Endodermal cell (in vitro differentiated cells): Measurements from ENCODE around the gene CDC25B. TPM values are rescaled to one million over a fixed set of nuclear protein-coding genes. Genes with fewer than 3 reads are reported as not detected.

Source experiments
- DNase-seq: peaks from one replicate; pipeline ENCODE4 v3.0.0-alpha.2; 2017
- H3K27ac ChIP-seq: 2 replicates; pipeline ENCODE4 v1.5.1; 2013; ENCODE audit warnings: mild to moderate bottlenecking, low read depth, low read length, moderate library complexity
- H3K27me3 ChIP-seq: 2 replicates; pipeline ENCODE4 v1.6.1; 2013; ENCODE audit warnings: mild to moderate bottlenecking, low read length, moderate library complexity; ENCODE audit not compliant: insufficient read depth, control insufficient read depth, poor library complexity, severe bottlenecking
- H3K36me3 ChIP-seq: 2 replicates; pipeline ENCODE4 v1.7.0; 2013; ENCODE audit warnings: mild to moderate bottlenecking, low read length, moderate library complexity; ENCODE audit not compliant: control insufficient read depth, insufficient read depth
- H3K4me1 ChIP-seq: one replicate; pipeline ENCODE4 v1.7.0; 2013; ENCODE audit warnings: low read length; ENCODE audit not compliant: control insufficient read depth, insufficient read depth
- H3K4me3 ChIP-seq: 2 replicates; pipeline ENCODE4 v1.5.1; 2013; ENCODE audit warnings: mild to moderate bottlenecking, low read length, moderate library complexity
- H3K9ac ChIP-seq: 2 replicates; pipeline ENCODE4 v1.6.1; 2013; ENCODE audit warnings: mild to moderate bottlenecking, low read length, moderate library complexity; ENCODE audit not compliant: poor library complexity, severe bottlenecking; ENCODE audit errors: extremely low read depth
- H3K9me3 ChIP-seq: 2 replicates; pipeline ENCODE4 v1.6.1; 2013; ENCODE audit warnings: mild to moderate bottlenecking, low read length, moderate library complexity; ENCODE audit not compliant: control insufficient read depth
- H3K27ac Mint-ChIP-seq: 2 replicates; pipeline ENCODE4 v1.8.0; 2020; ENCODE audit warnings: mixed read lengths
- H3K27me3 Mint-ChIP-seq: 2 replicates; pipeline ENCODE4 v1.8.0; 2021; ENCODE audit warnings: mild to moderate bottlenecking, mixed read lengths; ENCODE audit not compliant: insufficient read depth
- H3K36me3 Mint-ChIP-seq: 2 replicates; pipeline ENCODE4 v1.8.0; 2020; ENCODE audit warnings: low read depth, mixed read lengths
- H3K4me1 Mint-ChIP-seq: 2 replicates; pipeline ENCODE4 v1.8.0; 2020; ENCODE audit warnings: mixed read lengths
- H3K4me3 Mint-ChIP-seq: 2 replicates; pipeline ENCODE4 v1.8.0; 2020; ENCODE audit warnings: mild to moderate bottlenecking, moderate library complexity, mixed read lengths
- H3K9me3 Mint-ChIP-seq: 2 replicates; pipeline ENCODE4 v1.8.0; 2020; ENCODE audit warnings: mild to moderate bottlenecking, mixed read lengths
- WGBS, 2 experiments: methylation state at CpG; one replicate each; pipeline versions ENCODE4 v1.1.5 to v1.1.7; 2013; ENCODE audit warnings: missing lambda C conversion rate in 2 of 2, mixed read lengths in 1 of 2; ENCODE audit not compliant: insufficient coverage in 1 of 2, insufficient read length in 1 of 2; 5-methylcytosine and 5-hydroxymethylcytosine counted together
- total RNA-seq, 2 donors: library from RNA; stranded (reverse); fragmentation: NEBNext Ultra II Directional in 1 of 2; extraction: Animal tissue kit (Norgen Biotek cat#: 25700) in 1 of 2; gene quantifications; 2 replicates in 1 of 2; 3 replicates in 1 of 2; pipeline ENCODE4 v1.2.1, GENCODE V29; 2021
- TF ChIP-seq, protein P1 (sequence below): fragments of 200-600 bp; sonication (generic); conservative IDR thresholded peaks from 2 replicates; pipeline ENCODE4 v1.5.0; 2021; ENCODE audit warnings: antibody characterized with exemption, mild to moderate bottlenecking

CDC25B gene
- total RNA-seq, 2 donors from 2014 or later, result 25.7 to 33.6 TPM

- no peak overlapping the region for H3K27ac ChIP-seq
- peak overlapping the region; percentile 69 for H3K4me3 ChIP-seq
- Mint-ChIP-seq H3K36me3 (no peaks in the 10 kb centered on the region), H3K9me3 (no peaks in the 10 kb centered on the region), H3K4me3 (peak overlapping the region; percentile 47), H3K4me1 (peaks cover 2% of the 10 kb centered on the region), H3K27ac (no peak overlapping the region), H3K27me3 (peaks cover 76% of the 10 kb centered on the region)
- peaks cover 3% of the 10 kb centered on the region for H3K4me1 ChIP-seq
- H3K36me3 ChIP-seq, result no peaks in the 10 kb centered on the region
- peaks cover 62% of the 10 kb centered on the region for H3K27me3 ChIP-seq
- H3K9me3 ChIP-seq, result no peaks in the 10 kb centered on the region
- no peak for DNase-seq
- TF ChIP-seq, protein P1, sequence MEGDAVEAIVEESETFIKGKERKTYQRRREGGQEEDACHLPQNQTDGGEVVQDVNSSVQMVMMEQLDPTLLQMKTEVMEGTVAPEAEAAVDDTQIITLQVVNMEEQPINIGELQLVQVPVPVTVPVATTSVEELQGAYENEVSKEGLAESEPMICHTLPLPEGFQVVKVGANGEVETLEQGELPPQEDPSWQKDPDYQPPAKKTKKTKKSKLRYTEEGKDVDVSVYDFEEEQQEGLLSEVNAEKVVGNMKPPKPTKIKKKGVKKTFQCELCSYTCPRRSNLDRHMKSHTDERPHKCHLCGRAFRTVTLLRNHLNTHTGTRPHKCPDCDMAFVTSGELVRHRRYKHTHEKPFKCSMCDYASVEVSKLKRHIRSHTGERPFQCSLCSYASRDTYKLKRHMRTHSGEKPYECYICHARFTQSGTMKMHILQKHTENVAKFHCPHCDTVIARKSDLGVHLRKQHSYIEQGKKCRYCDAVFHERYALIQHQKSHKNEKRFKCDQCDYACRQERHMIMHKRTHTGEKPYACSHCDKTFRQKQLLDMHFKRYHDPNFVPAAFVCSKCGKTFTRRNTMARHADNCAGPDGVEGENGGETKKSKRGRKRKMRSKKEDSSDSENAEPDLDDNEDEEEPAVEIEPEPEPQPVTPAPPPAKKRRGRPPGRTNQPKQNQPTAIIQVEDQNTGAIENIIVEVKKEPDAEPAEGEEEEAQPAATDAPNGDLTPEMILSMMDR, result no peak
- no peak overlapping the region for H3K9ac ChIP-seq
- 27 to 40% methylated on average over 1 to 16 of the region's 16 CpGs for WGBS, 2 experiments
These were observed 18.8 kb upstream of the CDC25B start for GRCh38 chr20:3777381-3777715.

- H3K4me1 ChIP-seq, result peaks cover 3% of the 10 kb centered on the region
- H3K4me1 Mint-ChIP-seq, result peaks cover 2% of the 10 kb centered on the region
- H3K9me3 ChIP-seq, result no peaks in the 10 kb centered on the region
- H3K27ac ChIP-seq, result no peak overlapping the region
- no peak overlapping the region for H3K27ac Mint-ChIP-seq
- TF ChIP-seq, protein P1, result peak; percentile 42
- peak; percentile 89 for DNase-seq
- no peaks in the 10 kb centered on the region for H3K36me3 Mint-ChIP-seq
- peaks cover 62% of the 10 kb centered on the region for H3K27me3 ChIP-seq
- no peaks in the 10 kb centered on the region for H3K36me3 ChIP-seq
- 3 to 5% methylated on average over 37 to 70 of the region's 70 CpGs for WGBS, 2 experiments
- no peaks in the 10 kb centered on the region for H3K9me3 Mint-ChIP-seq
- H3K4me3 Mint-ChIP-seq, result peak overlapping the region; percentile 47
- no peak overlapping the region for H3K9ac ChIP-seq
- peaks cover 70% of the 10 kb centered on the region for H3K27me3 Mint-ChIP-seq
- peak overlapping the region; percentile 69 for H3K4me3 ChIP-seq
These were observed 18.1 kb upstream of the CDC25B start for GRCh38 chr20:3777716-3778629.

GRCh38 chr20:3778976-3779375 lies 17.1 kb upstream of the CDC25B start:
- no peak overlapping the region for H3K9ac ChIP-seq
- no peaks in the 10 kb centered on the region for H3K36me3 ChIP-seq
- H3K4me3 Mint-ChIP-seq, result peak overlapping the region; percentile 47
- TF ChIP-seq, protein P1, result no peak
- WGBS, 2 experiments, result 66 to 84% methylated on average over 9 to 18 of the region's 18 CpGs
- H3K9me3 ChIP-seq, result no peaks in the 10 kb centered on the region
- peaks cover 2% of the 10 kb centered on the region for H3K4me1 Mint-ChIP-seq
- H3K27ac Mint-ChIP-seq, result no peak overlapping the region
- H3K27me3 ChIP-seq, result peaks cover 62% of the 10 kb centered on the region
- peak; percentile 34 for DNase-seq
- H3K36me3 Mint-ChIP-seq, result no peaks in the 10 kb centered on the region
- peaks cover 3% of the 10 kb centered on the region for H3K4me1 ChIP-seq
- no peak overlapping the region for H3K27ac ChIP-seq
- H3K9me3 Mint-ChIP-seq, result no peaks in the 10 kb centered on the region
- no peak overlapping the region for H3K4me3 ChIP-seq
- peaks cover 68% of the 10 kb centered on the region for H3K27me3 Mint-ChIP-seq
